Right forelimb (tissue), 1 donor: ENCODE data around the gene RPL22.

ENCODE experiments used
- DNase-seq: peaks from one replicate; pipeline ENCODE4 v3.0.0-alpha.2; 2018

Gene RPL22

GRCh38 chr1:6200188-6200809 lies 904 bp upstream of the RPL22 start:
- no peak for DNase-seq

DNA sequence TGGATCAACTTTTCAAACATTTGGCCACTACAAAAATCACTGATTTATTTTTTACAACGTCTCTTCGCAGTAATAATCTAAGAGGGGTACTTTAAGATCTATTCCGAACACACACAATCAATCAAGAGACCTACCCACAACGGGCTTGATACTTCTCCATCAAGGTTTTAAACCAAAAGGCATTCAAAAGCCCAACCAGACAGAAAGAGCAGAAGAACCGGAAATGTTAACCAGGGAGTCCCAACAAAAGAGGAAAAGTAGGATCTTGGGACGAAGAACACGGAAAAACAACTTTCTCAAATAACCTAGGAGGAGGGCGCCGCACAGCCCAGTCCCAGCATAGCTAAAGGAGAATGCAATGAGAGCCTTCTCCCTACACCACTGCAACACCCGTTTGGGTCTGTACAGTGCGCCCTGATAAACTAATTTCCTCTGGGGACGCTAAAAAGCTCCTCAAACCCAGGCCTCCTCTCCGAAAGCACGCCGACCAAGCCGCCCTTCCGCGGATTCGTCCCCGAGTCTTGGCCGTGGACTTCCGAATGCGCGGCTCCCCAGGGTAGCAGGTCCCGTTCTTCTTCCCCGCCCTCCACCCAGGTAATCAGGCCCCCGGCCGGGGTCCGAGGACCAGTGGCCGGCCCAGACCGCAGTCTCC lies 623 bp downstream of the RPL22 start:
- no peak for DNase-seq

DNA sequence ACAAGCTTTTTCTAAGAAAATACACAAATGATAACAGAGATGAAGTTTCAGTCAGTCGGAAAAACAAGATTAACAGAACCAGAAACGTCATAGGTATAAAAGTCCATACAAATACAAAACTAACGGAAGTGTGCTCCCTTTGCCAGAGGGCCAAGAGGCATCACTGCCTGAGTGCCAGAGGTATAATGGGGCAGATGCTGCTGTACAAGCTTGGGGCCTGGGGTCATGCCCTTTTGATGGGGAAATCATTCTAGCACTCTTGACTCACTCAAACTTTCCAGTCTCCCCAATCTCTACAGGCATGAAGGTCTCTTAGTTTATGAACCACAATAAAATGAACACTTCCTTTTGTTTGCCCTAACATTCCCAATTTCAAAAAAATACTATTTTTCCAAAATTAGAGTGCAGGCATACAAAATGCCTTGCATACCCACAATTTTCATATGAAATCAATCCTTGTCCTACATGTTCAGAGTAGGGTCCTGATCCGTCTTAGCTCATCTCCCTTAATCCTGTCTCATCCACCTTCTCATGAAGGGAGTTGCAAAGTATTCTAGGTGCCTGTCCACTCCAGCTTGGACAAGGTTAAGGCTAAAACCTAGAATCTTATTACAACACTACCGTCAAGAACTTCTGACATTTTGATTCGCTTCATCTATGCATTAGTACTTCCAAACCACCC lies 1.5 kb downstream of the RPL22 start:
- DNase-seq: no peak

- no peak for DNase-seq
Measured at GRCh38 chr1:6191968-6192367, 7.4 kb downstream of the RPL22 start.

DNA sequence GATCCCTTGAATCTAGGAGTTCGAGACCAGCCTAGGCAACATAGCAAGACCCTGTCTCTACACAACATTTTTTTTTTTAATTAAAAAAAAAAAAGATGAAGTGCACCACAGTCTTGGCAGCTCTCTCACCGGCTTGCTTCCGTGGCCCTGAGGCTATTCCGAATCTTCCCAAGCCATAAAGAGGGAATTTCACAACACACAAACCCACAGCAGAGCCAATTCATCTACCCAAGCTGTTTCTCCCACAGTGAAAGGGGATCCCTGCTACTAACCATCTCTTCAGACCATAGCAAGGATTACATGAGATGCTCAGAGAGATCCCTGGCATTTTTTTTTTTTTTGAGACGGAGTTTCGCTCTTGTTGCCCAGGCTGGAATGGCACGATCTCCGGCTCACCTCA lies 10.9 kb downstream of the RPL22 start:
- no peak for DNase-seq

- DNase-seq: no peak
Measured at GRCh38 chr1:6185635-6186382, 13.6 kb downstream of the RPL22 start.

DNA sequence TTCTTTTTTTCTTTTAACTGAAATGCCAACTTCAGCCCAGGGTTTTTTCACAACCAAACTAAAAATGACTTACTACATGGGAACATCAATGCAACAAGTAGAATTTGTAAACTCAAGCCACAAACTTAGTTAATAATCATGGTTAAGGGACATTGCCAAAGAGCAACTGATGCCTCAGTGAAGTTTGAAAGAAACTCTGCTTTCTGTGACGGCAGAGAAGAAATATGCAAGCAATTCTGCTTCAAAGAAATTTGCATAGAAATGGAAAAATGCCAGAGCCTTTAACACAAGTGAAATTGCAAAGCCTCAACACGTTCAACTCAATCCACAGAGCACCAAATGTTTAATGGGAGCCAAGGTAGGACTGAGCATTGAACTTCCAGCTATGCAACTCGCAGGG lies 14.2 kb downstream of the RPL22 start:
- no peak for DNase-seq

DNA sequence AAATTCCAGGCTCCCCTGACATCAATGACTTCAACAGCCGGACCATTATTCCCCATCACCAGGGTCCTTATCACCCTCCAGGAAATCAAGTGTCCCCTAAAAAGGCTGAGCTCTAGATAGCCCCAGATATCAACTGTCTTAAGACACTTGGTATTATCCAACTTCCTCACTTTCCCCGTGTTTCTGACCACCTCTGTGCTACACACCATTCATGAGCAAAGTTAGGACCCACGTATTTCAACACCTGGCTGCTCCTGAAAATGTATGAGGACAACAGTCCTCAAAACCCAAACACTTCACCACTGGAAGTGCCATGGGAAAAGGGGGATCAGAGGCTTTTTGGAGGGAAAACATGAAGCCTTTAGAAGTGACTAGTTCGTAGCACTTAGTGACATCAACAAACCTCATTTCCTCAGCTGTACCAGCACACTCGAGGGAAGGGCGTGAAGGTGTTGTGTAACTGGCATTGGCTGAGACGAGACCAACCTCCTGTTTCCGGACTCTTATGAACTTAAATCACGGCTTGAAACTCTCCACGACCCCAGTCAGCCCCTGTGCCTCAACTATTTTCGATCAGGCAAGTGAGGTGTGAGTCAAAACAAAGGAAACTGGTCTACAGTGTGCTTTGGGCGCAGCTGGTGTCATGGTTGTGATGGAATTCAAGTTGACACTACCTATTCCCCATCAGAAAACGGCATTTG lies 15.2 kb downstream of the RPL22 start:
- DNase-seq: no peak

DNA sequence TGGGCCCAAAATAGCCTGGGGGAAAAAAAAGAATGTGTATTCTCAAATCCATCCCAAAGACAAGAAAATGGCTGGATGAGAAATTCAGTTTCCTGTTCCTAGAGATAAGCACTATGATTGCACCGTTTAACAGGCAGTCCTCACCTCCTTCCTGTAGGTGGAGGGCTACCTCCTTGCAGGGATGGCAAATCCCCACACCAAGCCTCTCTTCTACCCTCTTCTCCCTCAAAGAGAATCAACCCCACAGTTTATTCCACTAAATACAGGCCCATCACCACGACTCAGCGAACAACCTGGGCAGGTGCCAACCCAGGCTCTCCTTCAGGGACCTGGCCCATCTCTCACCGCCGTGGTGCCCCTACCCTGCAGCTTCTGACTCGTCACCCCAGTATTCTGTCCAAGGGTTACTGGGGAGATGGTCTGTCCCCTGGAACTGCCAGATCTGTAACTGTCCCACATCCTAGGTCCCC lies 15.8 kb downstream of the RPL22 start:
- no peak for DNase-seq

DNA sequence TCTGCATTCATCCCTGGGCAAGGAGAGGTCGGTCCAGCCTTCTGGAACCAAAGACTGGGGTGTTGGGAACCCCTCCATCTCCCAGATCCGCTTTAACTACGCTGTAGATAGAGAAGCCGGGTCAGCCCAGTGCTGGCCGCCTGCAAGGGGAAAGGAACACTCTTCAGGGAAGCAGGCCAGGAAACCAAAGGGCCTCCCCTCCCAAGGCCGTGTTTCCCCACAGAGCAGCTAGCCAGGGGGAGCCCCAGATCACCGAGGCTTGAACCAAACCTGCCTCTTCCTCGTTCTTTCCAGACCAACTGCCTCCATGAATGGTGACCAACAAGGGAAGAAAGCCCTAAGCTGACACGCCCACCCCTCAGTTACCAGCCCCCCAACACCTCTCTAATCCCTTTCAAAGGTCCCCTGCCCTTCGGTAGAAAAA lies 18.0 kb downstream of the RPL22 start:
- DNase-seq: no peak

- no peak for DNase-seq
Measured at GRCh38 chr1:6180707-6181311, 18.6 kb downstream of the RPL22 start.

GRCh38 chr1:6180268-6180706 lies 19.1 kb downstream of the RPL22 start, which contains the start of gene CHD5:
Gene CHD5 (minus strand): TSS chr1:6180321. CDS start chr1:6180023, 298 bp downstream.
- DNase-seq: no peak

GRCh38 chr1:6179564-6180175 lies 19.7 kb downstream of the RPL22 start:
- no peak for DNase-seq

DNA sequence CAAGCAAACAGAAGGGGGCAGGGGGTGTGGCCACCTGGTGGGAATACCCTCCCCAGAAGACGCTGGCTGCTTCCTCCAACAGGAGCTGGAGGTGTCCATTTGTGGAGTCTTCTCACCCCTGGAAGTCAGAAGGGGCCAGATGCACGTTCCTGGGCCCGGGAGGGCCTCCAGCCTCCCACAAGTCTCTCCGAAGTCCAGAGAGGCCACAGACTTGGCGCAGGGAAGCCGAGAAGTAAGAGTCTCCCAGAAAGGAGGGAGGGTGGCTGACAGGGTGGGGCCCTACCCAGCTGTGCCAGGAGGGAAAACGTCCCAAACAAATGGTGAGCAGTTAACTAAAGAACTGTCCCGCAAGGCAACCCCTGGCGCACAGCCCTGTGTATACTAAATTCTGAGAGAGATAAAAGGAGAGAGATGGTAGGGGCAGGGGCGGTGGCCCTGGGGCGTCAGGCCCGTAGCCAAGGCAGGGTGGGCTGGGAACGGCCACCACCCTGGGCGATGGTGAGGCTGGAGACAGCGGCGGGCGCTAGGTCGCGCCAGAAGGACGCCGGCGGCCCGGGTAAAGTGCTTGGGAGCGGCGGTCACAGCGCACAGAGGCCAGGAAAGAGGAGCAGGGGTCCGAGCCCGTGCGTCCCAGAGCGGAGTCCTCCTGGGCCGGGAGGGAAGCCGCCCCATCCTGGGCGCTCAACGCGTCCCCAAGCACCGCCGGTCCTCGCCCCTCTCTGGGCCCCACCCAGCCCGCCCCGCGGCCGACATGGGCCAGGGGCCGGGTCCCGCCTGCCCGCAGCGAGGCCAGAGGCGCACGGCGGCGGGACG lies 20.4 kb downstream of the RPL22 start:
- DNase-seq: no peak

GRCh38 chr1:6177681-6178380 lies 21.6 kb downstream of the RPL22 start:
- DNase-seq: no peak

GRCh38 chr1:6176779-6177178 lies 22.6 kb downstream of the RPL22 start:
- DNase-seq: no peak

DNA sequence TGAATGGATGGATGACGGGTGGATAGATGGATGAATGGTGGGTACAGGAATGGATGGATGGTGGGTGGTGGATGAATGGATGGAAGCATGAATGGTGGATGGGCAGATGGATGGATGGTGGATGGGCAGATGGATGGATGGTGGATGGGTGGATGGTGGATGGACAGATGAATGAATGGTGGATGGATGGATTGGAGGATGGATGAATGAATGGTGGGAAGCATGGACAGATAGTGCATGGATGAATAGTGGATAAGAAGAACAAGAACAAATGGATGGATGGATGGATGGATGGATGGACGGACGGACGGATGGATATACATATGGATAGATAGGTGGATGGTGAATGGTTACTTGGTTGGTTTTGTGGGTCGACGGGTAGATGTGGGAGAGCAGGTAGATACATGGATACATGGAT lies 24.0 kb downstream of the RPL22 start:
- no peak for DNase-seq

DNA sequence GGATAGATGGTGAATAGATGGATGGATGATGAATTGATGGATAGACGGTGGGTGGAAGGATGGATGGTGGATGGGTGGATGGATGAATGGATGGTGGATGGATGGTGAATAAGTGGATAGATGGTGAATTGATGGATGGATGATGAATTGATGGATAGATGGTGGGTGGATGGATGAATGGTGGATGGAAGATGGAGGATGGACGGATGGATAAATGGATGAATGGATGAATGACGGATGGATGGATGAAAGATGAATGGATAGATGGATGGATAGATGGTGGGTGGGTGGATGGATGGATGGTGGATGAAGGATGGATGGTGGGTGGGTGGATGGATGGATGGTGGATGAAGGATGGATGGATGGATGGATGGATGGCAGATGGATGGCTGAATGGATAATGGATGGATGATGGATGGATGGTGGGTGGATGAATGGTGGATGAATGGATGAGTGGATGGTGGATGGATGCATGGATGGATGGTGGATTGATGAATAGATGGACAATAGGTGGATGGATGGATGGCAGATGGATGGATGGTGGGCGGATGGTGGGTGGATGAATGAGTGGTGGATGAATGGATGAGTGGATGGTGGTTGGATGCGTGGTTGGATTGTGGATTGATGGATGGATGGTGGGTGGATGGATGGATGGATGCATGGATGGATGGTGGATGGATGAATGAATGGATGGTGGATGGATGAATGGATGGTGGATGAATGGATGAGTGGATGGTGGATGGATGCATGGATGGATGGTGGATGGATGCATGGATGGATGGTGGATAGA lies 24.6 kb downstream of the RPL22 start:
- no peak for DNase-seq

GRCh38 chr1:6172549-6172948 lies 26.8 kb downstream of the RPL22 start:
- no peak for DNase-seq
